T1000 (cell line): ENCODE data around the gene SLC22A17.

Source experiments
- DNase-seq: peaks from one replicate; lab custom pipeline; 2025; ENCODE audit warnings: mixed read lengths; lab: John Stamatoyannopoulos, UW

SLC22A17 gene

DNA sequence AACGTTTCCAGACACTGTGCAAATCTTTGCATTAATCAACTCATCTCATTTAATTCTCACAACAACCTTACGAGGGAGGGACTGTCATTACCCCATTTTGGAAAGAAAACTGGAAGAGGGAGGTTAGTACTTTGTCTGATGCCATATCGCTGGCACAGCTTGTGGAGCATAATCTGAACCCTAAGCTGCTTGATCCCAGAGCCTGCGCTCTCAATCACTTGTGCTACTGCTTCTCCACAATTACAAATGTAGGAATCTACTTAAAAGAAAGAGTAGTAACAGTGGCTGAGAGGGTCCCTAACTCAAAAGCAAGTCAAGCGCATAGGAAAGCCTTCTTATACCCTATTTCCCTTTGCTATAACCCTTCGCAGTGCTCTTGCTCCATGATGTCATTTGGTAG lies 9.1 kb upstream of the SLC22A17 start:
- DNase-seq: no peak

DNA sequence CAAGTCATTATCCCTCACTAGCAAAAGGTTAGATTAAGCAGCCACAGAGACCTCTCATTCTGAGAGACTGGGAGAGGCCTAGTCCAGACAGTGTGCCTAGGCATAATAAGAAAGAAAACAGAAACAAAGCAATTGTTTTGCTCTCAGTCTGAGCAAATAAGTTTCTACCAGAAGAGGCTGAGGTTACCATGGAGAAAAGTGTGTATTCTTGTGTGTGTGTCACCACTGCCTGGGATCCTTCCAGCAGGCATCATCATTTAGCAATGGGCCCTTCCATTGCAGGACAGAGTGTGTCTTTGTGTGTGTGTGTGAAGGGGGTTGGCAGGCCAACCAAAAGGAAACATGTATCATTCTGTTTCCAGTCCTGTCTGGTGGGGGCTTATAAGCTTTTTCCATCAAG lies 8.6 kb upstream of the SLC22A17 start:
- DNase-seq: no peak

DNA sequence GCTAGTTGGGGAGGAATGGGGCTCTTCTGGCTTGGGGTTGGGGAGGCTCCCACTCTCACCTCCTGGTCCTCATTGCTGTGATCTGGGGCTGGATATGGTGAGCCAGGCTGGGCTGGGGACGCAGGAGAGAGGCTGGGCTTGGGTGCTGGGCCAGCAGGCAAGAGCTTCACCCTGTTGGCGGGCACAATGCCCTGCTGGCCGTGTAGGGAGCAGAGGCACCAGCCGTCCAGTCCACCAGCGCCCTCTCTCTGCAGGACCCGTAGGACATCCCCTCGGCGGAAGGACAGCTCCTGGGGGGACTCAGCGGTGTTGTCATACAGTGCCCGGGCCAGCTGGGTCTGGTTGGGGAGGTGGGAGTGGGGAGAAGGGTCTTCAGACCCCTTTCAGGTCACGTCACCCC lies 7.8 kb upstream of the SLC22A17 start:
- no peak for DNase-seq

DNA sequence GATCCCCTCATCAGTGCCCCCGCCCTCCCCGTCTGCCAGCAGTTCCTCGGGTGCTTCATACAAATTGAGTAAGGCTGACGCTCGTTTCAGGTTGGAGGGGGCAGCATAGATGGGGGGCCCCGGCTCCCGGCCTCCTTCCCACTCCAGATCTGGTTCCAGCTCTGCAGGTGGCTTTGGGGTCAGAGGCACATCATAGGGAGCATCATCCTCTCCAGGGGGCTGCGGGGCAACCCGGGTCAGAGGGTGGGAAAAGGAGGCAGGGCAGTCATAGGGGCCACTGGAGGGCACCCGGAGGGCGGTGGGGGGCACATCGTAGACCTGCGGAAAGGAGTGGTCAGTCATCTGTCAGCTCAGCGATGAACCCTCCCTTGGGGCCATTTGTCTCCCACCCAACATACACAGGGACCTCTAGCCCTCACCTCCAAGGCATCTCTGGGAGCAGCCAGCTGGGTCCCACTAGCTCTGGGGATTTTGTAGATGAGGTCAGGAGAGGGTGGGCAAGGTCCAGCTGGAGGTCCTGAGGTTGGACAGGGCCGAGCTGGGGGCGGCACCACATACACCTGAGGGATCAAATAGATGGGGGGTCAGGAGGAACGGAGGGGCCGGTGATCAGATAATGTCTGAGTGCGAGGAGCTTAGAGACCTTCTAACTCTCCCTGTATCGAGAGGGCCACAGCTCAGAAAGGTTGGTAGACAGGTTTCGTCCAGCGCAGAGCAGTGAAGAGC lies 7.2 kb upstream of the SLC22A17 start:
- DNase-seq: no peak

DNA sequence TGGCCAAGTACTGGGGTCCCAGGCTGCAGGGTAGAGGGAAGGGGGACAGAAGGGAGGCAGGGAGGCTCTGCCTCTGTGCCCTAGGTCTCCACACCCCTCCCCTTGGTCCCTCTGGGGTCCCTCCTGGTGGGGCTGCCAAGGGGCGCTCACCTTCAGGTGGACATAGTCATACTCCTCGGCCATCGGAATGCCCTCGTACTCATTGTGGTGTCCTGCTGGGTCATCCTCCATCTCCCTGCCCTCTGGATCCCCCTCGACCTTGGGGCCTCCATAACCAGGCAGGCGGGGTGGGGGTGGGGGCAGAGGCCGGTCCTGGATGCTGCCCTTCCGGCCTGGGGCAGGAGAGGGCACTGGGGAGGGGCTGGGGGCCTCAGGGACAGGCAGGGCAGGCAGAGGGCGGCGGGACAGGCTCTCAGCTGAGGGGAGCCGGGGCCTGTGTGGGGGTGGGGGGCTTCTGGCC lies 6.5 kb upstream of the SLC22A17 start:
- no peak for DNase-seq

DNA sequence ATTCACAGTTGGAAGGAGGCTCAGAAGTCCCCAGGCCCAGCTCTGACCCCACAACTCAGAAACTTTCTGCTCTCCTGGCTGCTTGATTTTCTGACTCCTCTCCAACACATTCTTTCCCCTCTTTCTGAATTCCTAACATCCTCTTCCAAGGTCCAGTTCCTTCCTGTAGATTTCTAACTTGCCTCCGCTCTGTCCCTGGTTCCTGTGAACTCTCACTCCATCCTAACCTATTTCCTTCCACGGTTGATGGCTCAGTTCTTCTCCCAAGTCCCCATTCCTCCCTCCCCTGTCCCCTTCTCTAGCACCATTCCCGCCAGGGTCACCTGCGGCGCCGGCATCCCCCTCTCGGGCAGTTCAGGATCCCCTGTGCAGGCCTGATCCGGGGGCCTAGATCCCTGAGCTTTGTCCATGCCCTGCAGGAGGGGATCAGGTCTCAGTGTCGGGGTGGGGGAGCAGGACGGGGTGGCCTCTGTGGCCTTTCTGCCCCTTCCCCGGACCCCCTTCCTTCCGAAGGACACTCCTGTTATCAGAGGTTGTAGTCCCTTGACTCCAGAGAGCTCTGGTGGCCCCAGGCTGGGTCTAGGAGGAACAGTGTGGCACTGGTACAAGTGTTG lies 6.0 kb upstream of the SLC22A17 start:
- DNase-seq: no peak

DNA sequence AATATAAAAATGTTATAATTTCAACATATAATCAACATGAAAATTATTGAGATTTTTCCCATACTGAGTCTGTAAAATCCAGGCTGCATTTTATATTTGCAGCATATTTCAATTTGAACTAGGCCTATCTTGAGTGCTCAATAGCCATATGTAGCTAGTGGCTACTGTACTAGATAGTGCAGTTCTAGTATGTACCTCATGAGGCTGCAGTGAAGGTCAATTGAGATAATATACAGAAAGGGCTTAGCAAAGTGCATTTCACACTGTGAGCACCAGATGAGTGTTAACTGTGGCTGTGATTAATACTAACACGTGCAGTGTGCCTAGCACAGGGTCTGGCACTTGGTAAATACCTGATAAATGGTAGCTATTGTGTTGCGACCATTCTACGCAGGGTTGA lies 5.4 kb upstream of the SLC22A17 start:
- no peak for DNase-seq

DNA sequence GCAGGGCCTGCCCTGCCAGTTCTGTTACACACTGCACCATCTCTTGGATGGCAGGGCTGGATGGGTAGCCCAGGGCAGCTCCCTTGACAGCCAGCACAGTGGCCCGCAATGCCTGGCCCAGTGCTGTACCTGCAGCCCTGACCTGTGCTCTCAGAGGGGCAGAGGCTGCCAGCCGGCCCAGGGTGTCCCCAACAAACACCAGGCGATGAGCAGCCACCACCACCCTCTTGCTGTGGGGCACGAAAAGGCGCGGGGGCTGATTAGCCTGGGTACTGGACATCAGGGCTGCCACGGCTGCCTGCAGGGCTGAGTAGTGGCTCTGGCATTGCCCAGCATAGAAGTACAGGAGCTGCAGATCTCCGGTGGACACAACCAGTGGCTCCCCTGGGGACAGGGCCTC lies 4.6 kb upstream of the SLC22A17 start:
- no peak for DNase-seq

DNA sequence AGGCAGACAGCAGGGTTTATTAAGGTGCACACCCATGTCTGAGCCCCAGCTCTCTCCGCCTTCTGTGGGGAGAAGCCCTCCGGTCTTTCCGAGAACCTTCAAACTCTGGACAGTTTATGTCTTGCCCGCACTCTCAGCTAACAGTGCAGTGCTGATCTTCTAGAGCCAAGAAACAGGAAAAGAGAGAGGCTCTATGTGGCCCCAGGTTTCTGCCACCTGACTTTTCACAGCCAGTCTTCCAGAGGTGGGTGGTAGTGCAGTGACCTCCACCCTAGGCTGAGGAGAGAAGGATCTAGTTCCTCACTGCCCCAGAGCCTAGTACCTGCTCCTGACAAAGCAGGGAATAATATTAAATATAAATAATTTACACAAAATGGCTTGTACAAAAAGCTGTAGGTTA lies 4.0 kb upstream of the SLC22A17 start:
- DNase-seq: no peak

DNA sequence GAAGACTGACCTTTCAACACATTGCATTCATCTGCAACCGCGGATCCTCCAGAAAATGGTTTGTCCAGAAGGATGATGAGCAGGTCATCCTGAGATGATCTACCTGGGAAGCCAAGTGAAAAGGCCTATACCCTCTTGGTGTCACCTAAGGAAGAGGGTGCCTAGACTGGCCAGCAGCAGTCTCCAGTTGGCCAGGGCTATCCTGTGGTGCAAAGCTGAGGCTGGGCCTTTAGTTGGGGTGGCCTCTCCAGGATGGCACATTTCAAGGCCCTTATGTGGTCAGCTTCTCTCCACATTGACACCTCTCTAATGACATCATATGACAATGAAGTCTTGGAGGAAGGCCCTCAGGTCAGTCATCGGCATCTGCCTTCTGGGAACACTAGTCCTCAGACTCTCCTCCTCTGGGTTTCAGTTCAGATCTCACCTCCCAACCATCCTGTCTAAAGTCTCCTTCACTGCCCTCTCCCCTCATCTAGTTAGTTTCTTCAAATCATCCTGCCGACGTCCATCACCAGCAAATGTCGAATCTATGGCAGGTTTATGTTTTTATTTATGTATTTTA lies 3.3 kb upstream of the SLC22A17 start:
- DNase-seq: no peak

DNA sequence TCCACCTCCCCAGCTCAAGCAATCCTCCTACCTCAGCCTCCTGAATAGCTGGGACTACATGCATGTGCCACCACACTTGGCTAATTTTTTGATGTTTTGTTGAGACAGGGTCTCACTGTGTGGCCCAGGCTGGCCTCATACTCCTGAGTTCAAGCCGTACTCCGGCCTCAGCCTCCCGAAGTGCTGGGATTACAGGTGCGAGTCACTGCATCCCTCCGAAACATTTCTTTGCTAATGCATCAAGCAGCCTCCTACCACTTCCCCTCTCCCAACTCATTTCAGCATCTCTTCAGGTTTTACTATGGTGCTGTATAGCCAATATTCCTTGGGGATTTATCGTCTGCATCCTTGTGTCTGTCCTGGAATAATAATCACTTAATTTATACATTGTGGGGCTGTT lies 2.3 kb upstream of the SLC22A17 start:
- DNase-seq: no peak

DNA sequence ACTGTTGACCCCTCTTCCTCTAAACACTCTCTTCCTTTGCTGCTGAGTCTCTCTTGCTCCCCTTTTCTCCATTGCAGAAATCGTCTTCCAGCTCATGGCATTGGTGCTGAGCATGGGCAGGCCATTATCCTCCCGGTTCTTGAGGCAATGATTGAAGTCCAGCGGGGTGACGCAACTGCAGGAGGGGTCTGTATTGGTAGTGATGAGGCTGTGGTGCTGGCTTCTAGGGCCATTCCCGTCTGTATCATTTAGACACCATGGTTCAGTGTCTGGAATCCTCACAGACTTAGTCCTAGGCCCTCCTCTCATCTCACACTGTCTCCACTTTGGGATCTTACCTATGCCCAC lies 720 bp upstream of the SLC22A17 start:
- DNase-seq: no peak

DNA sequence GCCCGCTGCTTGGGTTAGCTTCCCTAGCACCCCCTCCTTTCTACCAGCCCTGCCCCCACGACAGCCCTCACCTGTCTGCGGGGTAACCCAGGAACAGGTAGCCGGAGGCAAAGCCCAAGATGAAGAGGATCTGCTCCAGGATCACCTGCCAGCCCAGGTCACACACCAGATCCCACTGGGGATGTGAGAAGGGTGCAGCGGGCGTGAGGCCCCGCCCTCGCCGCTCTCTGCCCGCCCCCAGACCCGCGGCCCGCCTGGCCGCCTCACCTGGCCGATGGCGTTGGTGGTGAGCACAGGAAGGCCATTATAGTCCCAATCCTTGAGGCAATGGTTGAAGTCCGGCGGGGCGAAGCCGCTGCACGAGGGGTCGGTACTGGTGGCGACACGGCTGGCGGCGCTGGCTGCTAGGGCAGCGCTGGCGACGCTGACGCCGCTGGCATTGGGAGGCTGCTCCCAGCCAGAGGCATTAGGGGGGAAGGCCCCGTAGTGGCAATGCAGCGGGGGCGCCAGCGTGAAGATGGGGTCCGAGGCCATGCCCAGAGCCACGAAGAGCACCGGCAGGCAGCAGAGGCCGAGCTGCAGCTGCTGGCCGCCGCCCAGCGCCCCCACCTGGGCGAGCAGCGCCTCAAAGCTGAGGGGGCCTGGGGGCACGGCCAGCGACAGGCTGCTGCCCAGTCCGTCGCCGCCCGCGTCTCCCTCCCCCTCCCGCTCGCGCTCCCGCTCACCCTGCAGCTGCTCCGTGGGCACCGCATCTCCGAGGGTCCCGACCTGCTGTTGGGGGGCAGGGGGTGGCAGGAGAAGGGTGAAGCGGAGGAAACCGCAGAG lies 794 bp downstream of the SLC22A17 start:
- no peak for DNase-seq

DNA sequence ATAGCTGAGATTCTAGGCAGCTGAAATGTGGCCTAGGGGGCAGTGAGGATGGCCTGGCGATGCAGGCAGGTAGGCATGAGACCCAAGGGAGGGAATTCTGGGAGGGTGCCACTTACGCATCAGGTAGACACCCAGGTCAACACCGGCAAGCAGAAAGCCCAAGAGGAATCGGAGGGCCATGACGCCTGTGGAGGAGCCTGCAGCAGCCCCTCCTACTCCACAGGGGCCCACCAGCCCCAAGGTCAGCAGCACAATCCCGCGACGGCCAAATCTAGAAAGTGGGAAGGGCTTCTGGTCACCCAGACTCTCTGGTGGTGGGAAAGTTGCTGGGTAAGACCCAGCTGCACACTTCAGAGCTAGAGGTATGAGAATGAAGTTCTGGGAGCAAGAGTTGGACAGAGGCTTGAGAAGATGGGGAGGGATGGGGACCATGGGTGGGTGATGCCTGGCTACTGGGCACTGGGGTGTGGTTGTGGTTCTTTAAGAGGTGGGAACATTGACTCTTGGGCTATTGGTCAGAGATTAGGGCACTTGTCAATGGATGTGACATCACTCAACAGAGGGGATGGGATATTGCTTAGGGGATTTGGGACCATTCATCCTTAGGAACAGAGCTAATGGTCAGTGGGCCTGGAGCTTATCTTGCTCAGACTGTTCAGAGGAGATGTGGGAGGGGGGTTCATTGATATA lies 3.4 kb downstream of the SLC22A17 start:
- DNase-seq: no peak

DNA sequence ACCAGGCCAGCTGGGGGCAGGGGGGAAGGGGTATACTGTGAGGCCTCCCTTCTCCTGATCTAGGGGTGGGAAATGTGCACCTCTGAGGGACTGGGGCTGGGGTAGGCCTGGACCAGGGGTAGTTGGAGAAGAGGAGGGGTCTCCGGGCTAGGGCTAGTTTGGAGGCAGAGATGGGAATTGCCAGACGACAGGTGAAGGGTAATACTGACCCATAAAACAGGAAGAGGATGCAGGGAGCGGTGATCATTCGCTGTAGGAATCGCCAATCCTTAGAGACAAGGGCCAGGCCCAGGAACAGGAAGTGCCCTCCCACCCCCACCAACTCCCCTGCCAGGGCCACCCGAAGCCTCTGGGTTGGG lies 4.4 kb downstream of the SLC22A17 start:
- DNase-seq: no peak

DNA sequence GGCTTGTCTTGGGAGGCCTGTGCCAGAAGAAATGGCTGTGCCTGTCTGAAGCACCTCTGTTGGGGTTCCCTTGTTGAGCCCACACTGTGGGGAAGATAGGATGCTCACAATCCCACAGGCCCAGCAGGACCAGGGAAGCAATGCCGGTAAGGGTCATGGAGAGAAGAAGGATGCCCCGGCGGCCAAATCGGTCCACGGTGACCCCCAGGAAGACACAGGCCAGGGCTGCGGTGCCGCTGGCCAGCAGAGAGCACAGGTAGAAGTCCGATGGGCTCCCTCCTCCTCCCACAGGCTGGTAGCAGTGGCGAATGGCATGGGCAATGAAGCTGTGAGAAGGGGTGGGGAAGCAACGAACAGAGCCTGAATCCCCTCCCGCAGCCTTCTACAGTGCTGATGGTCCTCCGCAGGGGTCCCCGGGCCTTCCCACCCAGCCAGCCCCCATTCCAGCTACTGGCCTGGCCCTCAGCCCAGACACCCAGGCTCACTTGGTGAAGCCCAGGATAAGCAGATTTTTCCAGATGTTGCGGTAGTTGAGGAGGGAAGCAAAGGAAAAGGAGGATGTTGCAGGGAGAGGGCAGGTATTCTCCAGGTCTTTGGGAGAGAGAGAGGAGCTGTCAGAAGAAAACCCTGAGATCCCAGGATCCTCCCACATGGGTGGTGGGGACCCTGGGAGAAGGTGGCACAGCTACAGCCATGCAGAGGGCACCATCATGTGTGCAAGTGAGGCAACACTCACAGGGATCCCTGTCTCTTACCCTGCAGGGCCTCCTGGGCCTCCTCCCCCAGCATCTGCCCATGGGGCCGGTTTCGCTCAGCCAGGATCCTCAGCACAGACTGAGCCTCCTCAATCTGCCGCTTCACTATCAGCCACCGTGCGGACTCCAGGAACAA lies 5.0 kb downstream of the SLC22A17 start:
- no peak for DNase-seq

DNA sequence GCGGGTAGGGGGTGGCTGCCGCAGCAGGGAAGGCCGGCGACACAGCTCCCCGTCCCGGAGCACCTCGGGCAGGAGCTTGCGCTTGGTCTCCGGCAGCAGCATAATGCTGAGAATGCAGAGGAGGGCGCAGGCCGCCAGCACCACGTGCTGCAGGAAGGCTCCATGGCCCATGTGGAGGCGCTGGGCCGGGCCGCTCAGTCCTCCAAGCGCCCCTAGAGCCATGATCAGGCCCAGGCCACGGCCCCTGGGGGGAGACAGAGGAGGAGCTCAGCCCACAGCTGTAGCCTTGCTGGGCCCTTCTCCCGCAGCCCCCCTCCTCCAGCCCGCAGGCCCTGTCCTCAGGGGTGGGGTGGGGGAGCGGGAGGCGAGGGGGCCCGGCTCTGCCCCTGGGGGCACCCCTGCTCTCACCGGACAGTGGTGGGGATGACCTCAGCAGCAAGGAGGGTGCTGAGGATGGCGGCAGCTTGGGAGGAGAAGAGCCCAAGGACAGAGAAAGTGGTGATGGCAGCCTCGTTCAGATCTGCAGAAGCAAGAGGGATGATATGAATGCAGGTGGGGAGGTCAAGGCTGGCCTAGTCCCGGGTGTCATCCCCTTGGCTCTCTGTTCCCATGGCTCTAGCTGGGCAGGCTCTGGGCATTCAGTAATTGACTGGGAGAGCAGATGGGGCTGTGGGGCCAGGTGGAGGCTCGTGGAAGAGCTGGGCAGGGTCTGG lies 5.8 kb downstream of the SLC22A17 start:
- no peak for DNase-seq

DNA sequence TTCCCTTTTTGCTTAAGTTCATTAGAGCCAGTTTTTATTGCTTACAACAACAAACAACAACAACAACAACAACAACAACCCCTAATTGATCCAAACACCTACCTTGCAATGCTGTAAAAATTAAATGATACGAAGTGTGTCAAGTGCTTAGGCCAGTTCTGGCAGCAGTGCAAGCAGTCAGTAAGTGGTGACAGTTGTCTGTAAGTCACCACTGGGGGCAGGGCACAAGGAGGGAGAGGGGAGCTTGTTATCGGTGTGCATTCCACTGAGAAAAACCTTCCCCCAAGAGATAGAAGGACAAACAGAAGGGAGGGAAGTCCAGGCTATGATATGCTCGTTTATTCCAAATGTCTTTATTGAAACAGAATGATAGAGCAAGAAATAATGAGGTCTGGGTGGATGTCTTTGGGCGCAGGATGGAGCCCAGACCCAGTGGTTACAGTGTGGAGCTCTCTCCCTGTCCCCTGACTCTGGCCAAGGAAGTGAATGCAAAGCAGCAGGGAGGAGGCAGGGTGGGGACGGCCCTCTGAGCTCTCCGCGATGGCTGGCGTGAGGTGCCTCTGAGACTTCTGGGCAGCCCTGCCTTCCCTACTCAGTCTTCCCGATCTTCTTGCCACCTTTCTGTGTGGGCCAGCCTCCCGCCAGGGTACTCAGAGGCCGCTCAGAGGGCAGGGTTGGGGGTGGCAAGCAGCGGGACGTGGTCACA lies 6.5 kb downstream of the SLC22A17 start:
- no peak for DNase-seq

DNA sequence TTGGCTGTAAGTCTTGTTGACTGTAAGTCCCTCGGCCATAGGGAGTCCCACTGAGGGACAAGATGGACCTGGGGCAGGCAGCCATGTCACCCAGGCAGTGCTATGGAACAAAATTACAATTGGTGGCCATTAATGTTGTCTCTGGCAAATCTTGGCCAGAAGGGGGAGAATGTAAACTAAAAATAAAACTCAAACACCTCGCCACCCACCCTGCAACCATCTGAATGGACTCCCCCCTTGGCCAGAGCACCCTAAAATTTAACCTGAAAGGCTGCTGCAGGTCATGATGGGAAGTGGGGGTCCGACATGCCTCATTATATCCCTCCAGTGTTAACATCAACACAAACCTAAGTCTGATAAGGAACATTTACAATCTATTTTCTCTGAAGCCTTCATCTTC lies 8.2 kb downstream of the SLC22A17 start:
- no peak for DNase-seq
